DOHH2 (cell line): ENCODE results near the gene CENPU.
"Not testable (repeated sequence)": the region's sequence is repeated elsewhere in the genome, so short reads cannot be mapped to it uniquely, and the experiment has no call there.

ENCODE experiments used
- CTCF ChIP-seq: fragments of 200-600 bp; sonication (generic); IDR thresholded peaks from one replicate; pipeline ENCODE4 v1.5.1; 2014; ENCODE audit warnings: antibody characterized with exemption, mild to moderate bottlenecking, low read depth, low read length; ENCODE audit not compliant: poor library complexity, severe bottlenecking
- EZH2phosphoT487 ChIP-seq: fragments of 200-600 bp; sonication (generic); IDR thresholded peaks from 2 replicates; pipeline ENCODE4 v1.6.1; 2017; ENCODE audit warnings: borderline replicate concordance, mild to moderate bottlenecking, antibody characterized with exemption, low read length, moderate library complexity, mixed read lengths

GRCh38 chr4:184741651-184742050 is 7.8 kb upstream of the CENPU start:
- TF ChIP-seq CTCF, EZH2phosphoT487: not testable (repeated sequence)
